SH-SY5Y (cell line): ENCODE data around the gene ZNF469.

Experiments
- GATA2 ChIP-seq: IDR thresholded peaks from 2 replicates; pipeline ENCODE4 v1.6.1; 2011; ENCODE audit warnings: mild to moderate bottlenecking, low read depth, low read length
- GATA3 ChIP-seq: IDR thresholded peaks from 2 replicates; pipeline ENCODE4 v1.6.1; 2011; ENCODE audit warnings: low read depth, mild to moderate bottlenecking, low read length, moderate library complexity

ZNF469 gene

GRCh38 chr16:88431651-88432050 is 48.9 kb downstream of the ZNF469 start:
- TF ChIP-seq GATA3 (no peak), GATA2 (no peak)

GRCh38 chr16:88432174-88432573 is 49.4 kb downstream of the ZNF469 start:
- no peak for TF ChIP-seq GATA3
- TF ChIP-seq GATA2: no peak
